KBM-7 (cell line): ENCODE data around the gene C20orf204.

ENCODE experiments used
- DNase-seq: peaks from one replicate; pipeline ENCODE4 v3.0.0-alpha.2; 2015
- in situ Hi-C: fragments of 300-500 bp; cut with MboI; formaldehyde crosslinking; loops from 2 replicates; pipeline ENCODE4 v1.14.3; 2020; ENCODE audit warnings: low sequenced_read_pairs, low pct_unique_long_range_greater_than_20kb, mixed read lengths

C20orf204 gene

GRCh38 chr20:64025101-64025825 is 10.7 kb upstream of the C20orf204 start:
- no peak for DNase-seq
- in situ Hi-C loops = no loop called here

- DNase-seq = no peak
- in situ Hi-C loops = no loop called here
Observed at GRCh38 chr20:64025826-64026412, 10.1 kb upstream of the C20orf204 start.

- in situ Hi-C loops = no loop called here
- DNase-seq = no peak
Observed at GRCh38 chr20:64027981-64028685, 7.8 kb upstream of the C20orf204 start.

- in situ Hi-C loops = no loop called here
- DNase-seq = no peak
Observed at GRCh38 chr20:64029293-64030117, 6.5 kb upstream of the C20orf204 start.

GRCh38 chr20:64030371-64031134 is 5.4 kb upstream of the C20orf204 start:
- no peak for DNase-seq
- in situ Hi-C loops = no loop called here

- in situ Hi-C loops = no loop called here
- no peak for DNase-seq
Observed at GRCh38 chr20:64031822-64032314, 4.1 kb upstream of the C20orf204 start.

- no peak for DNase-seq
- in situ Hi-C loops = no loop called here
Observed at GRCh38 chr20:64032706-64033624, 3.0 kb upstream of the C20orf204 start.

- DNase-seq = no peak
- in situ Hi-C loops = no loop called here
Observed at GRCh38 chr20:64033981-64034493, 1.9 kb upstream of the C20orf204 start.

GRCh38 chr20:64035066-64035932 is 683 bp upstream of the C20orf204 start:
- DNase-seq = no peak
- in situ Hi-C loops = no loop called here

- DNase-seq = peak; percentile 31
- in situ Hi-C loops = no loop called here
Observed at GRCh38 chr20:64036346-64037198, 590 bp downstream of the C20orf204 start.

GRCh38 chr20:64037199-64037497 is 1.2 kb downstream of the C20orf204 start:
- no peak for DNase-seq
- in situ Hi-C loops = no loop called here

GRCh38 chr20:64037498-64038213 is 1.7 kb downstream of the C20orf204 start:
- in situ Hi-C loops = no loop called here
- no peak for DNase-seq

GRCh38 chr20:64038224-64038564 is 2.2 kb downstream of the C20orf204 start:
- in situ Hi-C loops = no loop called here
- no peak for DNase-seq

- in situ Hi-C loops = no loop called here
- peak; percentile 76 for DNase-seq
Observed at GRCh38 chr20:64038565-64039292, 2.7 kb downstream of the C20orf204 start.
